Breast epithelium (tissue), 4 donors: ENCODE results near the gene C2orf81. TPM values are rescaled to one million over a fixed set of nuclear protein-coding genes. Genes with fewer than 3 reads are reported as not detected.

Experiments
- DNase-seq, 2 donors: peaks; one replicate each; pipeline ENCODE4 v3.0.0-alpha.2; 2019; ENCODE audit warnings: low spot score in 2 of 2
- H3K27ac ChIP-seq, 2 donors: fragments of 200-600 bp; sonication (generic) in 1 of 2; one replicate each; pipeline ENCODE4 v1.5.1; 2016 to 2019; ENCODE audit warnings: mild to moderate bottlenecking in 1 of 2
- H3K27me3 ChIP-seq, 2 donors: fragments of 200-600 bp; sonication (generic) in 1 of 2; one replicate each; pipeline versions ENCODE4 v1.5.1 to v1.6.0; 2017 to 2019; ENCODE audit warnings: control low read depth in 1 of 2, mild to moderate bottlenecking in 1 of 2
- H3K36me3 ChIP-seq: fragments of 200-600 bp; one replicate; pipeline ENCODE4 v1.5.1; 2019
- H3K4me1 ChIP-seq, 2 donors: fragments of 200-600 bp; sonication (generic); one replicate each; pipeline ENCODE4 v1.5.1; 2016 to 2019; ENCODE audit warnings: control low read depth in 1 of 2
- H3K4me3 ChIP-seq, 3 donors: fragments of 200-600 bp; sonication (generic); 1 replicate in 2 of 3; 2 replicates in 1 of 3; pipeline ENCODE4 v1.5.1; 2016 to 2019; ENCODE audit warnings: mild to moderate bottlenecking in 3 of 3, moderate library complexity in 2 of 3
- H3K9me3 ChIP-seq, 2 donors: fragments of 200-600 bp; sonication (generic) in 1 of 2; one replicate each; pipeline ENCODE4 v1.5.1; 2016 to 2019; ENCODE audit warnings: control low read depth in 1 of 2
- POLR2A ChIP-seq: fragments of 450-650 bp; IDR thresholded peaks from one replicate; pipeline ENCODE4 v1.6.1; 2016; ENCODE audit warnings: antibody characterized with exemption, mild to moderate bottlenecking, moderate library complexity
- POLR2AphosphoS5 ChIP-seq, 3 donors: sonication (generic); formaldehyde crosslinking; IDR thresholded peaks; one replicate each; pipeline ENCODE4 v1.6.1; 2017; ENCODE audit warnings: antibody characterized with exemption in 3 of 3
- intact Hi-C: fragments of 100-400 bp; cut with DNase I; formaldehyde crosslinking; loops from one replicate; pipeline ENCODE4 v1.15.1; 2023; ENCODE audit warnings: low total_unique reads
- total RNA-seq, 3 donors: library from RNA; depleted of rRNA; stranded (reverse); fragments of >200 nt; gene quantifications; one replicate each; pipeline ENCODE4 v1.1.0, GENCODE V29; 2016
- TF ChIP-seq, protein P1 (sequence below), 3 donors: fragments of 450-650 bp; IDR thresholded peaks; one replicate each; pipeline ENCODE4 v1.5.1; 2016 to 2017; ENCODE audit warnings: antibody characterized with exemption in 3 of 3, mild to moderate bottlenecking in 3 of 3, moderate library complexity in 3 of 3

The C2orf81 gene
- total RNA-seq, 3 donors from 2014 or later = 0.64 to 1.6 (median 1.3) TPM

DNA sequence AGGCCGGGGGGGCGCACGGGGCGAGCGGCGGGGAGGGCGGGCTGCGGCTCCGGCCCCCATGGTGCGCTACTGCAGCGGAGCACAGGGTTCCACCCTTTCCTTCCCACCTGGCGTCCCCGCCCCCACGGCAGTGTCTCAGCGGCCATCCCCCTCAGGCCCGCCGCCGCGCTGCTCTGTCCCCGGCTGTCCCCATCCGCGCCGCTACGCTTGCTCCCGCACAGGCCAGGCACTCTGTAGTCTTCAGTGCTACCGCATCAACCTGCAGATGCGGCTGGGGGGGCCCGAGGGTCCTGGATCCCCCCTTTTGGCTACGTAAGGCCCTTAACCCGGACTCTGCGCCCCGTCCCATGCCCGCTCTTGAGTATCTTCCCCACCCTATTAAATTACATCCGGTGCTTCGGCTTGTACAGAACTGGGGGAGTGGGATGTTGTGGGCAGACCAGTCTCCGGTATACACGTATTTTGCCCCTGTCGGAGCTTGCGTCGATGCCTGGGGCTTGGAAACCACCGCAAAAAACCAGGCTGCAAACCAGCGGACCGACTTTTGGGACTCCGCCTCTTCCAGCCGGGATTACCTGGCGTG, 36.2 kb upstream of the C2orf81 start:
- peak overlapping the region; percentile 69 to 87 (median 71) for H3K4me3 ChIP-seq
- peak overlapping the region; percentile 98 to 99 for H3K27ac ChIP-seq
- TF ChIP-seq, protein P1, sequence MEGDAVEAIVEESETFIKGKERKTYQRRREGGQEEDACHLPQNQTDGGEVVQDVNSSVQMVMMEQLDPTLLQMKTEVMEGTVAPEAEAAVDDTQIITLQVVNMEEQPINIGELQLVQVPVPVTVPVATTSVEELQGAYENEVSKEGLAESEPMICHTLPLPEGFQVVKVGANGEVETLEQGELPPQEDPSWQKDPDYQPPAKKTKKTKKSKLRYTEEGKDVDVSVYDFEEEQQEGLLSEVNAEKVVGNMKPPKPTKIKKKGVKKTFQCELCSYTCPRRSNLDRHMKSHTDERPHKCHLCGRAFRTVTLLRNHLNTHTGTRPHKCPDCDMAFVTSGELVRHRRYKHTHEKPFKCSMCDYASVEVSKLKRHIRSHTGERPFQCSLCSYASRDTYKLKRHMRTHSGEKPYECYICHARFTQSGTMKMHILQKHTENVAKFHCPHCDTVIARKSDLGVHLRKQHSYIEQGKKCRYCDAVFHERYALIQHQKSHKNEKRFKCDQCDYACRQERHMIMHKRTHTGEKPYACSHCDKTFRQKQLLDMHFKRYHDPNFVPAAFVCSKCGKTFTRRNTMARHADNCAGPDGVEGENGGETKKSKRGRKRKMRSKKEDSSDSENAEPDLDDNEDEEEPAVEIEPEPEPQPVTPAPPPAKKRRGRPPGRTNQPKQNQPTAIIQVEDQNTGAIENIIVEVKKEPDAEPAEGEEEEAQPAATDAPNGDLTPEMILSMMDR (IDR thresholded peaks at IDR 0.05) = peak in 1 of 3 donors; percentile 13
- TF ChIP-seq POLR2A = peak; percentile 80
- peak in 2 of 3 donors; percentile 72 to 83 for TF ChIP-seq POLR2AphosphoS5 (IDR thresholded peaks at IDR 0.05)
- H3K4me1 ChIP-seq = peaks cover 9 to 16% of the 10 kb centered on the region in 2 donors
- intact Hi-C loops = no loop called here
- DNase-seq = peak; percentile 62 to 78
- no peaks in the 10 kb centered on the region for H3K27me3 ChIP-seq
- H3K36me3 ChIP-seq = no peaks in the 10 kb centered on the region
- no peaks in the 10 kb centered on the region for H3K9me3 ChIP-seq

DNA sequence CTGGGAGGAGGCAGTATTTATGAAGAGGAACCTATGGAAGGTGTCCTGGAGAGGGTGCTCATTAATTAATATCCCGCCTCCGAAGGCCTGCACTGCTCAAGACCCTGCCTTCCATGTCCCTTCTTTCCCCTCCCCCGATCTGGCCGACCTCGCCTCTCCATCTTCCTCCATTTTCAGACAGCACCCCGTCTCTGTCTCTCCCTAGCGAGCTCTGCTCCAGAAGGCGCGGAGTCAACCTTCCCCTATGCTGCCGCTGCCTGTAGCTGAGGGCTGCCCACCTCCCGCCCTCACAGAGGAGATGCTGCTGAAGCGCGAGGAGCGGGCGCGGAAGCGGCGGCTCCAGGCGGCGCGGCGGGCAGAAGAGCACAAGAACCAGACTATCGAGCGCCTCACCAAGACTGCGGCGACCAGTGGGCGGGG, 35.7 kb upstream of the C2orf81 start:
- Histone ChIP-seq H3K4me1 (peaks cover 9 to 16% of the 10 kb centered on the region in 2 donors), H3K36me3 (no peaks in the 10 kb centered on the region), H3K27ac (peak overlapping the region; percentile 98 to 99), H3K9me3 (no peaks in the 10 kb centered on the region), H3K4me3 (peak overlapping the region; percentile 69 to 87 (median 71)), H3K27me3 (no peaks in the 10 kb centered on the region)
- no peak for DNase-seq
- intact Hi-C loops = no loop called here
- no peak for TF ChIP-seq POLR2AphosphoS5 (IDR thresholded peaks at IDR 0.05)
- TF ChIP-seq, protein P1 (IDR thresholded peaks at IDR 0.05) = no peak

DNA sequence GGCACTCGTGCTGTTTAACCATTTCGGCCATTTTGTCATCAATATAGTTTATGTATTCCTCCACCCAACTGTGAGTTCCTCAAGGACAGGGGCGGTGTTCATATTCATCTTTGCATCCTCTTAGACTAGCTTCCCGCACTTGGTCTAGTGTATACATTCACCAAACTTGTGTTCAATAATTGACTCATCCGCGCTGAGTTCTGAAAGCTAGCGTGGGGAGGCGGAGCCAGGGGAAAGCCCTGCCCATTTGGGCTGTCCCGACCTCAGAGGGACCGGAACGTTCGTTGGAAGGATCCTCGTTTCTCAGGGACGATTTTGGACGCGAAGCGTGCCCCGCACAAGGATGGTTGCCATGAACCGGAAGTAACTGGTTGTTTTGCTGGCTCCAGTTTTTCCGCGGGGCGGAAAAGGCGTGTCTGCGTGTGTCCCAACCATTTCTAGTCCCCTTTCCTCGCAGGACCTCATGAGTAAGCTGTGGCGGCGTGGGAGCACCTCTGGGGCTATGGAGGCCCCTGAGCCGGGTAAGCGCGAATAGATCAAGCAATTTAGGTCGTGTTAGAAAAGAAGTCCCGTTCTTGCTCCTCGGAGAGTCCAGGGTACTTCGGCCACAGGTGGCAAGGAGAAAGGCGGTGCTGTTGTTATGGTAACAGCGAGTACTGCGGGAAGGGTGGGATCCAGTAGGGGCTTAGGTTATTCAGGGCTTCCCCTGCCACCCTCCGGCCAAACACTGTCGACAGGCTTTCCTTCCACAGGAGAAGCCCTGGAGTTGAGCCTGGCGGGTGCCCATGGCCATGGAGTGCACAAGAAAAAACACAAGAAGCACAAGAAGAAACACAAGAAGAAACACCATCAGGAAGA, 33.5 kb upstream of the C2orf81 start, which contains the start of gene INO80B:
Gene INO80B (plus strand): TSS at position 434 of the 858 bp plus-strand sequence. CDS start 30 bp downstream, at position 464.
- Histone ChIP-seq H3K27me3 (no peaks in the 10 kb centered on the region), H3K9me3 (no peaks in the 10 kb centered on the region), H3K4me3 (peak within 1 kb of the TSS; percentile 66 to 77 (median 70)), H3K27ac (peak within 1 kb of the TSS; percentile 62 to 98), H3K36me3 (no peaks in the 10 kb centered on the region), H3K4me1 (peaks cover 9 to 16% of the 10 kb centered on the region in 2 donors)
- intact Hi-C loops = no loop called here
- TF ChIP-seq, protein P1 (IDR thresholded peaks at IDR 0.05) = no peak
- TF ChIP-seq POLR2AphosphoS5 (IDR thresholded peaks at IDR 0.05) = peak; percentile 90 to 98 (median 94)
- peak; percentile 95 to 96 for DNase-seq

- no peak for DNase-seq
Measured at GRCh38 chr2:74450570-74451190, 29.3 kb upstream of the C2orf81 start.

More at GRCh38 chr2:74450570-74451190, 29.3 kb upstream of the C2orf81 start:
- intact Hi-C loops = no loop called here
- H3K36me3 ChIP-seq = no peaks in the 10 kb centered on the region
- H3K27ac ChIP-seq = no peak overlapping the region
- TF ChIP-seq, protein P1 (IDR thresholded peaks at IDR 0.05) = no peak
- TF ChIP-seq POLR2A (no peak), POLR2AphosphoS5 (IDR thresholded peaks at IDR 0.05) (no peak)
- H3K4me3 ChIP-seq = no peak overlapping the region
- H3K4me1 ChIP-seq = peaks cover 0 to 4% of the 10 kb centered on the region in 2 donors
- H3K27me3 ChIP-seq = no peaks in the 10 kb centered on the region
- H3K9me3 ChIP-seq = no peaks in the 10 kb centered on the region
